GM19025 (cell line): Measurements from ENCODE around the gene FAM117B.
A peak's percentile ranks its signal among the peaks of the same experiment; 100 is the strongest.

Source experiments
- ATAC-seq: cut with Tn5 transposase; IDR thresholded peaks from one replicate; pipeline ENCODE4 v1.9.1; 2021; ENCODE audit warnings: mild to moderate bottlenecking, low read depth, moderate library complexity; ENCODE audit not compliant: unreplicated experiment

FAM117B gene

DNA sequence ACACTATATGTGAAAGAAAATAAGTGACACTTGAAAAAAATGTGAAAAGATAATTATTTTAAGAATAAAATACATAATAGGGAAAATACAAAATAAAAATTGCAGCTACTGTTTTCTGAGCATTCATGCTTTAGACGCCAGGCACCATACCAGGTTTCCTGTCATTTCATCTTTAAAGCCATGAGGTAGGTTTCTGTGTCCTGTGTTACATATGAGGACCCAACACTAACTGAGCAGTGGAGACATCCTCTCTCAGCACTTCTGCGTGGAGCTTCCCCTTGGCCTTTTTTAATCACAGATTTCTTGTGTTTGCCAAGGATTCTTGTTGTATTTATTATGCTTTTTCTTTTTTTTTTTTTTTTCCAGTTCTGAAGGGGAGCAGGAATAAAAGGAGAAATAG is 117.3 kb downstream of the FAM117B start:
- ATAC-seq: no peak

DNA sequence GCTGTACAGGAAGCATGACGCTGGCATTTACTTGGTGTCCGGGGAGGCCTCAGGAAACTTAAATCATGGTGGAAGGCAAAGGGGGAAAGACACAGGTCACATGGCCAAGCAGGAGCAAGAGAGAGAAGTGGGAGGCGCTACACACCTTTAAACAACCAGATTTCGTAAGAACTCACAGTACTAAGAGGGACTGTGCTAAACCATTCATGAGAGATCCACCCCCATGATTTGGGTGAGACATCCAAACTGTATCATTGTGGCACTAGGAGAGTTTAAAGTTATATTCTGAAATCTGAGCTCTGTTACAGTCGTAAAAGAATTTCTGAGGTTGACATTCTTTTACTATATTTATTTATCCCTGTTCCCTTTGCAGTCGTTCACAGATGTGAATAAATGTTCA is 120.2 kb downstream of the FAM117B start:
- no peak for ATAC-seq

DNA sequence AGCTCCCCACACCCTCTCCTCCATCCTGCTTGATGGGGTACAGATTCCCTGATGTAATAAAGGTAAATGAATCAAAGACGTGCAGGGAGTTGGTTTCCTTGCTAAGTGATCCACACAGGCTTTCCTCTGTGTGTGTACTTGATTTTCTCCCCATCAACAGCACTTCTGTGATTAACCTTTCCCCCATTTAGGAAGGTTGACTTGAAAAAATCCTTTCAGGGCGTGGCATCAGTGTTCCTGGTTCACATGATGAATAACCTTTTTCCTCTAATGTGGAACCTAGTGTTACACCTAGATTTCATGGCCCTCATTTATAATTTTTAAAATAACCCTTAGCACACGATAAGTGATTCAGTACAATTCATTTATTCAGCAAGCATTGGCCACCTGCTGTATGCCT is 121.8 kb downstream of the FAM117B start:
- ATAC-seq: no peak

DNA sequence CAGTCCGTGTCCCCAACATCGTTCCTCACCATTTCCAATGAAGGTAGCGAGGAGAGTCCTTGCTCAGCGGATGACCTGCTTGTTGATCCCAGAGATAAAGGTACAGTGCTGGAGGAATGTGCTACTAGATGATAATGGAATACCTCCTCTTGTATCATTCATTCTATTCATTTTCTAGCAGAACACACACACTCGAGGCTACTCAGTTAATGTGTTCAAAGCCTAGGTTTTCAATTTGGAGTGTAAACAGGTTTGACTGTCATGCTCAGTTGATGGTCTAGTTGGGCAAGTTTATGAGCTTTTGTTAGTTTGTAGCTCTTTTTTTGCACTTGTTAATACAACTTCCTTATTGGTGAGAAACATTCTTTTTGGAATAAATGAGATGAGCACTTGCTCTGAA is 122.6 kb downstream of the FAM117B start:
- no peak for ATAC-seq

DNA sequence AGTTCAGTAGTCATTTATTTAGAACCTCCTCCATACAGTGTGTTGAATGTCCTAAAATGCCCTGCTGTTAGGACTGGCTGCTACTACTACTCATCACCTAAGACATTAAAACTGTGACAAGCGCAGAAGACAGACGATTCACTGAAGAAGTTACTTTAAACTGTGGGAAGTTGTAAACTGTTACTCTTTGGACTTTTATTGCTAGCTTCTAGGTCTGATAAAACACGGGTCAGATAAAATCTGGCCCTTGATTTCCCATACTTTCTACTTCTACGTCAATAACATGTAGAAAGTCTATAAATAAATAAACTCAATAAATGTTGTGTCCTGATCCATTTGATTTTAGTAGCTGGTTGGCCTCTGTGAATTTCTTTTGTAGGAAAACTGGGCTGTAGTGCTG is 123.4 kb downstream of the FAM117B start:
- ATAC-seq: no peak

DNA sequence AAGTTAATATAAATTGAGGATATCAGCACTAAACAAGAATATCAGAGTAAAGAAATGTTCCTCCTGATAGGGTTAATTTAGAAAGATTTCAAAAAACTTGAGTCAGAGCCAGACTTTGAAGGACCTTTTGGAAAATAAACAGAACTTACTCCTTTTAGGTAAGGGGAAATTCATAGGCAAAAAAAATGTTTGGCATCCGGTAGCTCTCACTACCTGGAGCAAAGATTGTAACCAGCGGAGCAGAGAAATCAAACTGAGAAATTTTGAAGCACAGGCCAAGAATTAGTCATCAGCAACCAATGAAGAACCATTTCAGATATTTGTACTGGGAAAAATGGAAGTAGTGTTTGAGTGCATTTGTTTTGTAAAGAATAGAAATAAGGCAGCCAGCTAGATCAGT is 123.8 kb downstream of the FAM117B start:
- no peak for ATAC-seq

DNA sequence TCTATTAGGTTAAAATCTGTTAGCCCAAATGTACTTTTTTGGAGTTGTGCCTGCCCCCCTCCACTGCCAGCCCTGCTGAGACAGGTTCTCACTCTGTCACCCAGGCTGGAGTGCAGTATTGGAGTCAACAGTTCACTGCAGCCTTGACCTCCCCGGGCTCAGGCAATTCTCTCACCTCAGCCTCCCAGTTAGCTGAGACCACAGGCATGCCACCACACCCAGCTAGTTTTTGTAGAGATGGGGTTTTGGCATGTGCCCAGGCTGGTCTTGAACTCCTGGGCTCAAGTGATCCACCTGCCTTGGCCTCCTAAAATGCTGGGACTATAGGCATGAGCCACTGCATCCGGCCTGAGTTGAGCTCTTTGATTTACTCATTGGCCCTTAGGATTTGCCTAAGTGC is 126.1 kb downstream of the FAM117B start:
- ATAC-seq: no peak

DNA sequence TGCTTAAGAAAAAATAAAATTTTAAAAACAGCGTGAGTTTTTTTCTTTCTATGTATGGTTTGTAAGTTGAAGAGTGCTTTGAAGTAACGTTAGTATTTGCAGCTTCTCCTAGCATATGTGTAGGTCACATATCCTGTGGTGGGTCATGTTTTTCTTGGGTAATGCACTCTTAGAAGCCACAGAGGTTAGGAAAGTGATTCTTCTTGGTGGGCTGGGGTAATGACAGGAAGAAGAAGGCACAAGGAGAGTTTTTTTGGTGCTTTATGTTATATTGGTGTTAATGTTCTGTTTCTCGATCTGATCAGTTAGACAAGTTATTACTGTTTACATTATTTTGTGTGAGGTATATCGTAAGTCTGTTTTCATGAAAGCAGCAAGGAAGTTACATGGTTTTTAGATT is 127.8 kb downstream of the FAM117B start:
- no peak for ATAC-seq

DNA sequence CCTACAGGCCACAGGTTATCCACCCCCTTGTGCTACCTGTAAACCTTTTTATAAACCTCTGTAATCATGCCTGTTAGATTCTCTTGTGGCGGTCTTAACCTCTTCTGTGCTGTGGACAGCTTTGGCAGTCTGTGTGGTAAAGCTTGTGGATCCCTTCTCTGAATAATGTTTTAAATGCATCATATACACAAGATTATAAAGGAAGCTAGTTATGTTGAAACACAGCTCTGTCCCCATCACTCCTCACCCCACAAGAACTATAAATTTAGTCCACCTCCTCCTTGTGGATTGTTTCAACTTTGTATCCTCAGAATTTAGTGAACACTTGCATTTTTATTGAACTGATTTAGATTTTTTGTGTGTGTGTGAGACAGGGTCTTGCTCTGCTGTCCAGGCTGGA is 129.1 kb downstream of the FAM117B start:
- ATAC-seq: no peak

DNA sequence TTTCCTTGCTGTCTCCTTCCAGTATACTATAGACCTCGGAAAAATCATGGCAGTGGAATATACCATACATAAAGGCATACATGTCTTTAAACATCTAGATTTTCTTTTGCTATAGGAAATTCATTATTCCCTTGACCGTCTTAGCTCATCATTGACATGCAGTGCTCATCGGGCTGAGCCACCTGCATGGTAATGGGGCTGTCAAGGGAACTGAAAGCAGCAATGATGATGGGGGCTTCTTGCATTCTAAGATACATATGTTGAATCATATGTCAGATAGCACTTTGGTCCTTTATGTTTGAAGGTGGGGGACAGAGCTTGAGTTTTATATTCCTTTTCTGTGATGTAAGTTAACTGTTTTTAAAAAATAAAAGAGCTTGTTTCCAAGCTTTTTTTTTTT is 130.2 kb downstream of the FAM117B start:
- no peak for ATAC-seq

DNA sequence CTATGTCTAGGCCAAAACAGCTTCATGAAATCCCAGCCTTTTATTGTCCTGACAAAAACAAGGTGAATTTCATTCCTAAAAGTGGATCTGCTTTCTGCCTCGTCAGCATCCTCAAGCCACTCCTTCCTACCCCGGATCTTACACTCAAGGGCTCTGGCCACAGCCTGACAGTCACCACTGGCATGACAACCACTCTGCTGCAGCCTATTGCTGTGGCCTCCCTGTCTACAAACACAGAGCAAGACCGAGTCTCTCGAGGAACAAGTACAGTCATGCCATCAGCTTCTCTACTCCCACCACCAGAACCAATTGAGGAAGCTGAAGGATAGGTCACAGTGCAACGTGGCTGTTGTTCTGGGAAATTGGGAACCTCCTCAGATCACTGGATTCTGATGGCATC is 130.7 kb downstream of the FAM117B start:
- ATAC-seq: no peak

DNA sequence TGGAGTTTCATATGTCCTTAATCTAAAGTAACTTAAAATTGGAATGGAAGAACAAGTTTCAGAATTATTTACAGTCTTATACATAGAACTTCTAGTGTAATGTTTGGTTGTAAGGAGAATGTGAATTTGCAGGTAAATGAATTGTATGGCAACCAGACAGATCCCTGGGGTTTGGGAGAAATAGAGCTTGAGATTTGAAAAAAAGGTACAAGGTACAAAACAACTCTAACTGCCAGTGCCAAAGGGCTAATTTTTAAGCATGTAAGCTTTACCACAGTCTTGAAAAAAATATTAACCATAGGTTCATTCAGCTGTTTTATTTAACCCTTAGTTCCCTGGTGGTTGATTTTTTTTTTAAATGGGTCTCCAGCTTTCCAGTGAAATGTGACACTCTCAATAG is 133.5 kb downstream of the FAM117B start:
- no peak for ATAC-seq

DNA sequence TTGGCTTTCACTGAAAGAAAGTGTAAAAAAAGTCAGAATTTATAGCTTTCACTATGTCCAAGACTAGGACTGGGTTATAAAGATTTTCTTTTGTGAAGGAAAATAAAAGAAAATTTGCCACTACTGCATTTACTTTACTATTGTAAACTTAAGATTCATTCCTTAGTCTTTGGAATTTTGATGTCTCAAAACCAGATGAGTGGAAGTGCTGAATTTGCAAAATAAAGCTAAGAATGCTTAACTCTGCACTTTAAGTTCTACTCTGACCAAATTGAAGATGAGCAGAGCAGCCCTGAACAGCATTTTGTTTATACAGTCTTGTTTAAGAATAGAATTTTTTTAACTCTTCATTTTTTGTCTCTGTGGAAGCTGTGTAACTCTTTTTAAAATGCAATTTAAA is 134.4 kb downstream of the FAM117B start:
- no peak for ATAC-seq

DNA sequence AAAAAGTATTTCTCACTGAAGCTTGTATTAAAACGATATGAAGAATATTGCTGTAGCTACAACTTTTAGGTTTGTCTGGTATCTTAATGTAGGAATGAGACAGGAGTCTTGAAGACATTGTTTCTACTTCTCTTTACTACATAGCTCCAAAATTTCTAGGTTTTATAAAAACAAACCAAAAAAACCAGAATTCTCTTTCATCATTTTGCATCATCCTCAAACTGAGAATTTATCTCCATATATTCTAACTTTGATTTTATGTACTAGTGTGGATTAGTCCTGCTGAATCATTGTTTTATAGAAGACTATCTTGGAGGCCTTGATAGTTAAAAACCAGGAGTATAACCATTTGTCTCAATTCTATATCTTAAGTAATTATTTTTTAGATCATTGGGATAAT is 136.6 kb downstream of the FAM117B start:
- ATAC-seq: no peak

DNA sequence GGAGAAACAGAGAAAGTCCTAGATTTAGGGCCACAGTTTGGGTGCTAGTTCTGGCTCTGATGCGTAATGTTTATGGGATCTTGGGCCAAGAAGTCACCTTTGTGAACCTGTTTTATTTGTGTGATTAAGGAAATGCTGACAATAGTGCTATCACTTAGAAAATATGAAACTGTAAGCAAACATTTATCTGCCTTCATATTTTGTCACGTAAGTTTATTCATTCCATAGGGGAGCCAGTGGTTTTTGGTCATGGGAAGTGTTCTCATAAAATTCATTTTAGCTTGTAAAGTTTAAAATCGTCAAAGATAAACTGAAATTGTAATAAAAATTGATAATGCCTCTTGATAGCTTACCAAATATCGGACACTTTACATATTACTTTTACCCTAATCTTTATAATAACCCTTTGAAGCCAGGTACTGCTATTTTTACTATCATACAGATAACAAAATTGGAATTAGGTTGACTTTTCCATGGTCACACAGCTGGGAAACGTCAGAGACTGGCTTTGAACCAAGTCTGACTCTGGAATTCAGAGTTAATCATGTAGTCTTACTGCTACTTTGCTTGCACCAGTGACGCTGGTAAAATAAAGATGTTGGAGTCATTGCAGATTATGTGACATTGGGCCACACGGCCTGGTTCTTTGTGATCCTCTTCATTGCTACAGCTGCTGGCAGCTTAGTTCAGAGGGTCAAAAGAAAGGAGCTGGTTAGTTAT is 137.1 kb downstream of the FAM117B start:
- ATAC-seq: no peak

DNA sequence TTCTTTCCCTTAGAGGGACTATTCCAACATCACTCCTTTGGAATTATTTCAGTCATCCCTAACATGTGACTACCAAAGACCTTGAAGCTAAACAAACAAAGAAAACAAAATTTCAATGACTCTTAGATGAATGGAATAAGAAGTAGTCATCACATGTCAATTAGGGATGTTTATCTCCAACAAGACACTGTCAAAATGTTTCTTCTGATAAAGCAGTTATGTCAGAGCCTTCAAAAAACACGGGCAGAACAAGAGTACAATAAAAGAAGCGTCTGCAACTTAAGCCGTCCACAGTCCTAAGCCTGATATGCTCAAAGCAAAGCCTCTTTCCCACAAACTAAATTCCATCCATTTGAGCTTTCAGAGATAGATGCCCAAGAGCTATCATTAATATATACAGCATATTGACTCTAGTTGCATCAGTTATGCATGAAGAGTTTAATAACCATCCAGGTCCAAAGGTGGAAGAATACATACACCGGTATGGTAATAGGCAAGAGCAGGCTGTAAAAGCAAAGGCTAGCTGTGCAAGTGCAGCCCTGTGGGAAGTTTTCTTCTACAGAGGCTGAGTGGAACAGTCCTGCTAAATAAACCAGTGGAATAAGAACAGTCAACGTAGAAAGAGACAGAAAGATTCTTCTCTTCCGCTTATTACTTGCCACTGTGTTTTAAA is 138.7 kb downstream of the FAM117B start:
- ATAC-seq: no peak

DNA sequence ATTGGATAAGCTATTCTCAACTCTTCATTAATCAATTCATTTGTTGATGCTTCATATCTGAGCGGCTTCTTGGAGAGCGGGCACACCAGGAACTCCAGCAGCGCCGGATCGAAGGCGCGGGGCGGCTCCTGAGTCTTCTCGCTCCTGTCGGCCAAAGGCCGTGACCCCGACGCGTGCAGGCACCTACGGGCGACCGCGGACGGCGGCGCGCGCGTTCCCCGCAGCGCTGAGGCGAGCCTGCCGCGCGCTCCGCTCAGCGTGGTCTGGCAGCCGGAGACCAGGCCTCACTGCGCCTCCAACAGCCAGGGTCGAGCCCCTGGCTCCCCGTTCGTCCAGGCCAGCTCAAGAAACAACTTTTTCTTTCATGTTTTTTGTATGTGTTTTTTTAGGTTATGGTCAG is 139.3 kb downstream of the FAM117B start:
- ATAC-seq: no peak

DNA sequence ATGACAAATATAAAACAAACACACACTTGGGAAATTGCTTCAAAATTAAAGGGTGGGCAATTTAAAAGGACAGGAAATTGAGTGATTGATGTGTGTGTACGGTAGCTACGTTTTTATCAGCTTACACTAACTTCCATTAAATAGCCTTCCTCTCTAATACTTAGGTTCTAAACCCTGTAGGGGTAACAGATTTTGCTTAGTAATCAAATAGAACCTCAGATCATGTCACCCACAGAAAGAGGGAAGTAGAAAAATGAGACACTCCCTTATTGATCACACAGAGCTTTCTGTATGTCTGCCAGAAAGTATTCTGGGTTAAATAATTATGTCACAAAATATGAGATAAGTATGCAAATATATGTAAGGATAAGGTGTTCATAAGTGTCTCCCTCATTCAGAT is 143.4 kb downstream of the FAM117B start:
- no peak for ATAC-seq

DNA sequence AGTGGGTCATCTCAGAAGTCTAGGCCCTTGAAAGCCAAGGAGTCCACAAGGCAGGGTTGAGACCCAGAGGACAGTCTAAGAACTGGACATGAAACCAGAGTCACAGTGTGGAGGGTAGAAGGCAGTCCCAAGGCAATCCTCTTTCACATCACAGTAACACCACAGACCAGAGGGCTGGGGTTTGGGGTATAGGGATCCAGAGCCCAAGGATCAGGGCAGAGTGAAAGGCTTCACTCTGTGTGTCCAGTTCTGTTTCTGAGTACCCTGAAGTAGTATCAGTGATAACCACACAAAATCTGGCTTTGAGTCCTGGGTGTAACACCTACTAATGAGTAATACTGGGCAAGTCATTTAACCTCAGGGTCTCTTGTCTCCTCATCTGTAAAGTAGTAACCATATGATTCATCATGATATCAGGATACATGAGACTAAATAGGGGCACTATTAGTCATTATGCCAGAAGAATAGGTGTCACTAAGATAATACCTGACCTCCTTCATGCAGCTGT is 145.8 kb downstream of the FAM117B start:
- peak; percentile 93 for ATAC-seq

DNA sequence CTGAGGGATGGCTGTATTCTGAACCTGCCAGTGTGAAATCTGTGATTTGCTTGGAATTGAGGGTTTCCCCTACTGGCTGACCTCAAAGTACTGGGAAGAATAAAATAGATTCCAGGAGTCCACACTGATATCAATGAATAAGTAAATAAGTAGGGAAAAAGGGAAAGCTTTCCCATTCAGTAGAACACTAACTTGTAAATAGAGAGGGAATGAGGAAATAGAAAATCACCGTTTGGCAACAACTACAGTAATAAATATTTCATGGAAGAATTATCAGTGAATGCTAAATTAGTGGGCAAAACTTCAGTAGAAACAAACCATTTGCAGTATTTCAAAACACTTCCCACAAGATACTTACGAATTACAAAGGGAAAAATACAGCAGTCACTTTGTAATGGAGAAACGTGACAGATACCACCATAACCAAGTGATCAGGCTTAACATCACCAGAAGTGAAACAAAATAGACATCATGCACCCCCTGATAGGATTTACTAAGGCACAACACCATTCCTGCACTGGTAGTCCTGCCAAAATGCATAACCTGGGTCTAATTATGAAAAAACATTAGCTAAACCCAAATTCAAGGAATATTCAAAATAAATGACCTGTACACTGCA is 148.3 kb downstream of the FAM117B start:
- ATAC-seq: no peak

DNA sequence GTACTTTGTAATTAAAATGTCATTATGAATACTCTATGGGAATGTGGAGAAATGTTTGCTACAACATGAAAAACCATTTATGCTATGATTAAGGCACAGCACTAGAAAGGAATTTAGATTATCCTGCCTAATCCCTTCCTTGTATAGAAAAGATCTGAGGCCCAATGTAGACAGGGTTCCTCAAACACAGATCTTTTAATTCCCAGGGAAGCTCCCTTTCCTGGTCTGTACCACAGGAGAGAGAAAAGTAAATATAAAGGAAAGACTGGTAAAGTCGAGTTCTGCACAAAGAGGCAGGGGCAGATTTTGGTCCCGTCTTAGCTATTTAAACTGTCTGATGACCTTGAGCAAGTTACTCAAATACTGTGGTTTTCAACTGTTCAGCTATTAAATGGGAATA is 152.1 kb downstream of the FAM117B start:
- ATAC-seq: no peak

DNA sequence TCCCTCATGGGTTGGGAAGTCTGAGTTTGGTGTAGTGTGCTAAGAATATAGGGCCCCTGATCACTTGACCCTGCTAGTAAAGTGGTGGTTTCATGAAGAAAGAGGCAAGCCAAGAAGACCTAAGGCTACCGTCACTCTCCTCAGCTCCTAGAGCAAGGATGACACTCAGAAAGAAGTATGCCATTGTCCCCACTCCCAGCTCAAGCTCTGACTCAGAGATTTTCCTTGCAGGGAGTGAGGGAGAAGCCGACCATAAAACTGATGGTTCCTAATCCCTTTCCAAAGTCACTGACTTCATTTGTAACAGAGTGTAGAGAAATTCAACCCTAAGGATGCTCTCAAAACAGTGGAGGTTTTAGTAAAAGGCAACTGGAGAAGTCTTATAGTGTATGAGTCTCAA is 155.9 kb downstream of the FAM117B start:
- no peak for ATAC-seq
